A673 (cell line): Measurements from ENCODE around the gene MAGI1. TPM values are rescaled to one million over a fixed set of nuclear protein-coding genes. Genes with fewer than 3 reads are reported as not detected.

Experiments used
- BruUV-seq: library from RNA; stranded (reverse); fragments of 400-500 nt; replicated peaks from 2 replicates; lab custom pipeline; 2021; lab: Mats Ljungman, UMichigan
- CTCF ChIA-PET: fragments of 300-600 bp; sonication (Branson Sonifier 250); formaldehyde crosslinking; loops from one replicate; lab custom pipeline; 2022; ENCODE audit warnings: antibody characterized with exemption; lab: Charles Lee
- POLR2A ChIA-PET: fragments of 300-600 bp; sonication (Branson Sonifier 250); formaldehyde crosslinking; loops from one replicate; lab custom pipeline; 2022; ENCODE audit warnings: antibody characterized with exemption; ENCODE audit not compliant: low non-redundant PET; lab: Charles Lee
- DNase-seq: peaks from one replicate; pipeline ENCODE4 v3.0.0-alpha.2; 2015; ENCODE audit warnings: low spot score
- H3K27ac ChIP-seq: fragments of 200-600 bp; sonication (generic); 2 replicates; pipeline ENCODE4 v1.5.1; 2016; ENCODE audit warnings: mixed run types, low read depth, mild to moderate bottlenecking, mixed read lengths, antibody characterized with exemption, low read length; ENCODE audit not compliant: poor library complexity, severe bottlenecking
- H3K27me3 ChIP-seq: fragments of 200-600 bp; sonication (generic); replicated peaks from 2 replicates; pipeline ENCODE4 v1.6.1; 2017; ENCODE audit warnings: mixed run types, low read depth, mild to moderate bottlenecking, mixed read lengths, antibody characterized with exemption, low read length; ENCODE audit not compliant: insufficient read depth, poor library complexity
- H3K36me3 ChIP-seq: fragments of 200-600 bp; sonication (generic); 2 replicates; pipeline ENCODE4 v1.6.1; 2016; ENCODE audit warnings: mixed run types, mild to moderate bottlenecking, mixed read lengths, antibody characterized with exemption, low read length; ENCODE audit not compliant: insufficient read depth, poor library complexity, severe bottlenecking
- H3K4me1 ChIP-seq: fragments of 200-600 bp; sonication (generic); 2 replicates; pipeline ENCODE4 v1.6.1; 2017; ENCODE audit warnings: mixed run types, mild to moderate bottlenecking, mixed read lengths, antibody characterized with exemption, low read length; ENCODE audit not compliant: insufficient read depth, poor library complexity, severe bottlenecking
- H3K4me3 ChIP-seq: fragments of 200-600 bp; sonication (generic); 2 replicates; pipeline ENCODE4 v1.5.1; 2016; ENCODE audit warnings: low read depth, mixed run types, mild to moderate bottlenecking, mixed read lengths, low read length; ENCODE audit not compliant: poor library complexity, severe bottlenecking
- H3K9me3 ChIP-seq: fragments of 200-600 bp; sonication (generic); 2 replicates; pipeline ENCODE4 v1.6.1; 2016; ENCODE audit warnings: mixed run types, low read depth, mild to moderate bottlenecking, mixed read lengths, antibody characterized with exemption, low read length; ENCODE audit not compliant: poor library complexity, severe bottlenecking
- CTCF ChIP-seq: fragments of 300-800, 200-600 bp; sonication (generic); conservative IDR thresholded peaks from 2 replicates; pipeline ENCODE4 v1.5.1; 2017; ENCODE audit warnings: low read depth, mild to moderate bottlenecking, antibody characterized with exemption, low read length, moderate library complexity, mixed read lengths
- EZH2 ChIP-seq: fragments of 200-600 bp; sonication (generic); IDR thresholded peaks from 2 replicates; pipeline ENCODE4 v1.6.1; 2017; ENCODE audit warnings: borderline replicate concordance, low read depth, mild to moderate bottlenecking, mixed read lengths, antibody characterized with exemption, low read length; ENCODE audit not compliant: poor library complexity, severe bottlenecking
- intact Hi-C: fragments of 100-400 bp; cut with micrococcal nuclease; formaldehyde crosslinking; loops from one replicate; pipeline ENCODE4 v1.10.0; 2022; ENCODE audit not compliant: unreplicated experiment
- total RNA-seq: library from RNA; stranded (reverse); gene quantifications from 2 replicates; pipeline ENCODE4 v1.2.3, GENCODE V29; 2021

The MAGI1 gene
- total RNA-seq, 1 experiment from 2014 or later = 30.5 TPM

GRCh38 chr3:65665915-65666314, 372.8 kb downstream of the MAGI1 start:
- CTCF ChIA-PET = no interaction called here
- Histone ChIP-seq H3K27ac (no peak overlapping the region), H3K36me3 (no peaks in the 10 kb centered on the region), H3K9me3 (no peaks in the 10 kb centered on the region), H3K4me3 (no peak overlapping the region), H3K4me1 (peaks cover 7% of the 10 kb centered on the region), H3K27me3 (no peaks in the 10 kb centered on the region)
- intact Hi-C loops = no loop called here
- no peak for DNase-seq
- no TSS peak for BruUV-seq
- POLR2A ChIA-PET = no interaction called here
- no peak for TF ChIP-seq EZH2
- no peak for TF ChIP-seq CTCF

GRCh38 chr3:65664931-65665330, 373.8 kb downstream of the MAGI1 start:
- Histone ChIP-seq H3K27me3 (no peaks in the 10 kb centered on the region), H3K9me3 (no peaks in the 10 kb centered on the region), H3K4me3 (no peak overlapping the region), H3K27ac (no peak overlapping the region), H3K4me1 (peaks cover 7% of the 10 kb centered on the region), H3K36me3 (no peaks in the 10 kb centered on the region)
- DNase-seq = no peak
- ChIA-PET POLR2A (no interaction called here), CTCF (no interaction called here)
- intact Hi-C loops = no loop called here
- TF ChIP-seq CTCF = no peak
- TF ChIP-seq EZH2 = no peak
- no TSS peak for BruUV-seq

GRCh38 chr3:65664446-65664845, 374.3 kb downstream of the MAGI1 start:
- BruUV-seq = no TSS peak
- TF ChIP-seq CTCF (no peak), EZH2 (no peak)
- H3K27ac ChIP-seq = no peak overlapping the region
- no peak for DNase-seq
- H3K9me3 ChIP-seq = no peaks in the 10 kb centered on the region
- ChIA-PET POLR2A (no interaction called here), CTCF (no interaction called here)
- H3K27me3 ChIP-seq = no peaks in the 10 kb centered on the region
- intact Hi-C loops = no loop called here
- H3K36me3 ChIP-seq = no peaks in the 10 kb centered on the region
- no peak overlapping the region for H3K4me3 ChIP-seq
- peaks cover 4% of the 10 kb centered on the region for H3K4me1 ChIP-seq
